Transverse colon (tissue), 4 donors: Measurements from ENCODE around the gene BNIP5. TPM values are rescaled to one million over a fixed set of nuclear protein-coding genes. Genes with fewer than 3 reads are reported as not detected.

ENCODE experiments used
- DNase-seq: peaks from one replicate; pipeline ENCODE4 v3.0.0-alpha.2; 2019
- H3K27ac ChIP-seq, 4 donors: fragments of 200-600 bp; sonication (generic); 2 replicates each; pipeline ENCODE4 v1.5.1; 2016 to 2018; ENCODE audit warnings: inconsistent platforms in 4 of 4
- H3K27me3 ChIP-seq: fragments of 200-600 bp; sonication (generic); 2 replicates; pipeline ENCODE4 v1.5.1; 2017; ENCODE audit warnings: inconsistent platforms
- H3K36me3 ChIP-seq, 4 donors: fragments of 200-600 bp; sonication (generic); 2 replicates each; pipeline ENCODE4 v1.5.1; 2017 to 2019; ENCODE audit warnings: inconsistent platforms in 4 of 4
- H3K4me1 ChIP-seq, 4 donors: fragments of 200-600 bp; sonication (generic); 2 replicates each; pipeline ENCODE4 v1.5.1; 2017 to 2020; ENCODE audit warnings: inconsistent platforms in 4 of 4
- H3K4me3 ChIP-seq, 4 donors: fragments of 200-600 bp; sonication (generic); 1 replicate in 1 of 4; 2 replicates in 3 of 4; pipeline versions ENCODE4 v1.5.1 to v1.6.1; 2017 to 2019; ENCODE audit warnings: inconsistent platforms in 4 of 4
- H3K9me3 ChIP-seq, 2 donors: fragments of 200-600 bp; sonication (generic); 2 replicates each; pipeline ENCODE4 v1.5.1; 2017 to 2019; ENCODE audit warnings: inconsistent platforms in 2 of 2
- EP300 ChIP-seq: sonication (generic); formaldehyde crosslinking; IDR thresholded peaks from one replicate; pipeline ENCODE4 v1.6.1; 2017; ENCODE audit warnings: antibody characterized with exemption, low read depth
- POLR2A ChIP-seq: fragments of 450-650 bp; IDR thresholded peaks from one replicate; pipeline ENCODE4 v1.6.1; 2016; ENCODE audit warnings: antibody characterized with exemption, mild to moderate bottlenecking, moderate library complexity
- POLR2AphosphoS5 ChIP-seq, 3 donors: sonication (generic); formaldehyde crosslinking; IDR thresholded peaks; one replicate each; pipeline ENCODE4 v1.6.1; 2016; ENCODE audit warnings: antibody characterized with exemption in 3 of 3
- WGBS, 2 donors: methylation state at CpG; one replicate each; pipeline ENCODE4 v1.1.5; 2018; ENCODE audit warnings: low coverage in 1 of 2; 5-methylcytosine and 5-hydroxymethylcytosine counted together
- in situ Hi-C, 4 donors: fragments of 200-750 bp; cut with MboI; loops; one replicate each; pipeline versions ENCODE4 v1.15.0 to v1.15.1; 2017; ENCODE audit warnings: low sequenced_read_pairs in 3 of 4, low pct_ligation_motif_present in 1 of 4, low pct_unique_long_range_greater_than_20kb in 1 of 4
- intact Hi-C: fragments of 100-400 bp; cut with DNase I; formaldehyde crosslinking; loops from one replicate; pipeline ENCODE4 v1.15.1; 2023; ENCODE audit warnings: low total_unique reads
- total RNA-seq, 4 donors: library from RNA; depleted of rRNA; stranded (reverse); fragments of >200 nt; gene quantifications; one replicate each; pipeline ENCODE4 v1.1.0, GENCODE V29; 2016
- TF ChIP-seq, protein P1 (sequence below), 5 experiments: fragments of 200-600 bp in 3 of 5; fragments of 450-650 bp in 2 of 5; sonication (generic) in 3 of 5; IDR thresholded peaks; 1 replicate in 2 of 5; 2 replicates in 3 of 5; pipeline ENCODE4 v1.5.1; 2016 to 2017; ENCODE audit warnings: antibody characterized with exemption in 5 of 5, inconsistent platforms in 3 of 5, mild to moderate bottlenecking in 2 of 5, moderate library complexity in 1 of 5

Gene BNIP5
- total RNA-seq, 4 donors from 2014 or later: 6.0 to 23.6 (median 14.1) TPM

DNA sequence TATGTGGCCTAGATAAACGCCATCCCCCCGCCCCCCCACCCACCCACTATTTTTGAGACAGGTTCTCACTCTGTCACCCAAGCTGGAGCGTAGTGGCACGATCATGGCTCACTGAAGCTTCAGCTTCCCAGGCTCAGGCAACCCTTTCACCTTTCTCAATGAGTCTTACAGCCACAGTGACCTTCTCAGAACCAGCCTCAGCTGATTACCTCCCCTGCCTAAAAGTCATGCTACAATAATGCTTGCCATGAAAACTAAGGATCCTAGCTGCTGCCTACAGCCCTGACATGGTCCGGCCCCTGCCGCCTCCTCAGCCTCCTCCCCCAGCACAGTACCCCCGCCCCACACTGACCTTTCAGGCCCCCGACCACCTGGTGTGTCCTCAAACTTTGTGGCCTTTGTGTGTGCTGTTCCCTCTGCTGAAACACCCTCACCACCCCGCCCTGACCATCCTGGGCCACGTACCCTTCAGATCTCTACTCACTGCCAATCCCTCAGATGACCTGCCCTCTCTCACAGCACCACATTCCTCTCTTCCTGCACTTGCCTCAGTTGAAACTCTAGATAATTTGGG is 35.5 kb downstream of the BNIP5 start:
- in situ Hi-C loops (loop anchor here in 1 of 4 donors (10.0 kb wide), 1 partner anchor 64 kb away; no protein-coding TSS in a partner anchor), intact Hi-C loops (no loop called here)
- peaks cover 0 to 8% (median 0%) of the 10 kb centered on the region in 4 donors for H3K4me1 ChIP-seq
- H3K36me3 ChIP-seq: no peaks in the 10 kb centered on the region
- TF ChIP-seq POLR2A: no peak
- TF ChIP-seq, protein P1, sequence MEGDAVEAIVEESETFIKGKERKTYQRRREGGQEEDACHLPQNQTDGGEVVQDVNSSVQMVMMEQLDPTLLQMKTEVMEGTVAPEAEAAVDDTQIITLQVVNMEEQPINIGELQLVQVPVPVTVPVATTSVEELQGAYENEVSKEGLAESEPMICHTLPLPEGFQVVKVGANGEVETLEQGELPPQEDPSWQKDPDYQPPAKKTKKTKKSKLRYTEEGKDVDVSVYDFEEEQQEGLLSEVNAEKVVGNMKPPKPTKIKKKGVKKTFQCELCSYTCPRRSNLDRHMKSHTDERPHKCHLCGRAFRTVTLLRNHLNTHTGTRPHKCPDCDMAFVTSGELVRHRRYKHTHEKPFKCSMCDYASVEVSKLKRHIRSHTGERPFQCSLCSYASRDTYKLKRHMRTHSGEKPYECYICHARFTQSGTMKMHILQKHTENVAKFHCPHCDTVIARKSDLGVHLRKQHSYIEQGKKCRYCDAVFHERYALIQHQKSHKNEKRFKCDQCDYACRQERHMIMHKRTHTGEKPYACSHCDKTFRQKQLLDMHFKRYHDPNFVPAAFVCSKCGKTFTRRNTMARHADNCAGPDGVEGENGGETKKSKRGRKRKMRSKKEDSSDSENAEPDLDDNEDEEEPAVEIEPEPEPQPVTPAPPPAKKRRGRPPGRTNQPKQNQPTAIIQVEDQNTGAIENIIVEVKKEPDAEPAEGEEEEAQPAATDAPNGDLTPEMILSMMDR (IDR thresholded peaks at IDR 0.05): no peak
- no peak for TF ChIP-seq POLR2AphosphoS5 (IDR thresholded peaks at IDR 0.05)
- no peak for TF ChIP-seq EP300
- H3K27me3 ChIP-seq: no peaks in the 10 kb centered on the region
- WGBS, 2 donors: 60 to 76% methylated on average over 1 to 10 of the region's 10 CpGs
- no peak overlapping the region for H3K4me3 ChIP-seq
- no peak for DNase-seq
- H3K9me3 ChIP-seq: no peaks in the 10 kb centered on the region
- no peak overlapping the region for H3K27ac ChIP-seq

DNA sequence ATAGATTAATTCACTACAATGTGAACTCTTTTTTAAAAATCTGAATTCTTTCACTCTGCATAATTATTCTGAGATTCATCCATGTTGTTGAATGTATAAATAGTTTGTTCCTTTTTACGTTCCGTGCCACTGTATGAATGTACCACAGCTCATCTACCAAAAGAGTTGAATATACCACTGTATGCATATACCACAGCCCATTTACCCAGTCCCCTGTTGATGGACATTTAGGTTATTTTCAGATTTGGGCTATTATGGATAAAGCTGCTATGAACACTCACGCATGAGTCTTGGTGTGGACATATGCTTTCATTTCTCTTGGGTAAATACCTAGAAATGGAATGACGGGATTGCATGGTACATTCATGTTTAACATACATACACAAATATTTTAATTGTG is 38.7 kb downstream of the BNIP5 start:
- DNase-seq: no peak
- H3K4me1 ChIP-seq: peaks cover 0 to 8% (median 0%) of the 10 kb centered on the region in 4 donors
- H3K4me3 ChIP-seq: no peak overlapping the region
- no peaks in the 10 kb centered on the region for H3K36me3 ChIP-seq
- H3K27ac ChIP-seq: no peak overlapping the region
- H3K9me3 ChIP-seq: no peaks in the 10 kb centered on the region
- in situ Hi-C loops: no loop called here
- 82 to 87% methylated on average over 4 of the region's 4 CpGs for WGBS, 2 donors
- intact Hi-C loops: no loop called here
- TF ChIP-seq POLR2AphosphoS5 (IDR thresholded peaks at IDR 0.05): no peak
- TF ChIP-seq POLR2A: no peak
- TF ChIP-seq, protein P1 (IDR thresholded peaks at IDR 0.05): no peak
- no peak for TF ChIP-seq EP300
- no peaks in the 10 kb centered on the region for H3K27me3 ChIP-seq

DNA sequence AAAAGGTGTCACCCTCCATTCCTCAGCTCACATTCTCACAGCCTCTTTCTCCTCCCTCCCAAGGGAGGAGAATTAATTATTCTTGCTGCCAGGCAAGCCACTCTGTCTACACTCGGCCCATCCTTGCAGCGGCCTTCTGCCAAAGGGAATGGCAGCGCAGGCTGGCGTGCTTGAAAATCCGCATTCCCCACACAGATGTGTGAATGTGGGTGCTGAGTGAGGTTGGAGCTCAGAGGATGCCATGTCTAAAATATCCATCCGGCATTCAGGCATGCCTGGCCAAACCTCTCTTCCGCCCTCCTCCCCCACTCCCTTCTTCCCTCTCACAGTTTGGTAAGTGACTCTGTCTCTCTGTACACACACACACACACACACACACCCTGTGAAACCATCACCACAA is 39.2 kb downstream of the BNIP5 start:
- H3K4me1 ChIP-seq: peaks cover 0 to 5% (median 0%) of the 10 kb centered on the region in 4 donors
- WGBS, 2 donors: 81% methylated on average over 7 of the region's 7 CpGs; no CpG with 5 or more reads in 1 of the 2 donors
- TF ChIP-seq POLR2A: no peak
- no peak for TF ChIP-seq EP300
- TF ChIP-seq POLR2AphosphoS5 (IDR thresholded peaks at IDR 0.05): no peak
- TF ChIP-seq, protein P1 (IDR thresholded peaks at IDR 0.05): no peak

DNA sequence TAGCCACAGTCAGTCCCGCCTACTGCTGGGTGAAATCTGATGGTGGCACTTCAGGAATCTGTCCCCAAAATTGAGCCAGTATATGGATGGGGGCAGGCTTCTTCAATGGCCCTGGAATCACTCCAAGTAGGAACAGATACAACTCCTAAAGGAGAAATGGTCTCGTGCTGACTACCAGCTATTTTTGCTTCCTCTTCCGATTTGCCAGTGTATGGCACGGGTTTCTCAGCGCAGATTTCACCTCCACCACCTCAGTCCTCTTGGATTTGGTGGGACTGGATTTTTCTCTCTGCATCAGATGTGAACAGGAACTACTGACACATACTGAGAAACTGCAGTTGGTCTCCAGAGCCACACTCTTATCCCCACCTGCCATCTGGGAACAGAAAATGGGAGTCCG is 39.6 kb downstream of the BNIP5 start:
- Histone ChIP-seq H3K9me3 (no peaks in the 10 kb centered on the region), H3K27ac (no peak overlapping the region), H3K27me3 (no peaks in the 10 kb centered on the region), H3K4me1 (peaks cover 0 to under 1% (median 0%) of the 10 kb centered on the region in 4 donors), H3K36me3 (no peaks in the 10 kb centered on the region), H3K4me3 (no peak overlapping the region)
- TF ChIP-seq POLR2AphosphoS5 (IDR thresholded peaks at IDR 0.05): no peak
- TF ChIP-seq EP300: no peak
- TF ChIP-seq, protein P1 (IDR thresholded peaks at IDR 0.05): no peak
- no peak for TF ChIP-seq POLR2A
- intact Hi-C loops: no loop called here
- WGBS, 2 donors: 84% methylated on average over 6 of the region's 6 CpGs; no CpG with 5 or more reads in 1 of the 2 donors
- in situ Hi-C loops: no loop called here
- DNase-seq: no peak

More for the DNA sequence above, 39.2 kb downstream of the BNIP5 start:
- Histone ChIP-seq H3K4me3 (no peak overlapping the region), H3K9me3 (no peaks in the 10 kb centered on the region), H3K27ac (no peak overlapping the region), H3K36me3 (no peaks in the 10 kb centered on the region), H3K27me3 (no peaks in the 10 kb centered on the region)
- DNase-seq: no peak
- intact Hi-C loops: no loop called here
- in situ Hi-C loops: no loop called here
